Neural cell (in vitro differentiated cells): ENCODE data around the gene DBR1. TPM values are rescaled to one million over a fixed set of nuclear protein-coding genes. Genes with fewer than 3 reads are reported as not detected.
A peak's percentile ranks its signal among the peaks of the same experiment; 100 is the strongest.

Experiments
- H2AFZ ChIP-seq: fragments of 200-600, 300-800 bp; sonication (generic), shearing (Covaris generic); 2 replicates; pipeline ENCODE4 v1.6.0; 2014; ENCODE audit warnings: low read depth, mild to moderate bottlenecking, antibody characterized with exemption, low read length, moderate library complexity
- H3F3A ChIP-seq: fragments of 200-600 bp; shearing (Covaris generic); 2 replicates; pipeline ENCODE4 v1.6.1; 2016; ENCODE audit warnings: mild to moderate bottlenecking, moderate library complexity, mixed read lengths, antibody characterized with exemption, low read length; ENCODE audit not compliant: insufficient read depth, poor library complexity, severe bottlenecking
- H3K27ac ChIP-seq: fragments of 200-600, 300-800 bp; sonication (generic), shearing (Covaris generic); 2 replicates; pipeline ENCODE4 v1.5.1; 2014; ENCODE audit warnings: mild to moderate bottlenecking, low read length, moderate library complexity
- H3K27me3 ChIP-seq: fragments of 300-800, 200-600 bp; sonication (generic), shearing (Covaris generic); 2 replicates; pipeline ENCODE4 v1.6.0; 2014; ENCODE audit warnings: mild to moderate bottlenecking, low read depth, low read length, moderate library complexity; ENCODE audit not compliant: insufficient read depth
- H3K36me3 ChIP-seq: fragments of 300-800, 200-600 bp; sonication (generic), shearing (Covaris generic); 2 replicates; pipeline ENCODE4 v1.5.1; 2014; ENCODE audit warnings: mild to moderate bottlenecking, antibody characterized with exemption, low read length, moderate library complexity; ENCODE audit not compliant: insufficient read depth
- H3K4me2 ChIP-seq: fragments of 300-800, 200-600 bp; sonication (generic), shearing (Covaris generic); 2 replicates; pipeline ENCODE4 v1.6.0; 2014; ENCODE audit warnings: mild to moderate bottlenecking, low read length
- H3K4me3 ChIP-seq: fragments of 300-800, 200-600 bp; sonication (generic), shearing (Covaris generic); 2 replicates; pipeline ENCODE4 v1.5.1; 2014; ENCODE audit warnings: mild to moderate bottlenecking, low read length, moderate library complexity
- H3K79me2 ChIP-seq: fragments of 200-600 bp; shearing (Covaris generic); replicated peaks from 2 replicates; pipeline ENCODE4 v1.6.0; 2014; ENCODE audit warnings: mild to moderate bottlenecking, low read length, moderate library complexity; ENCODE audit not compliant: insufficient read depth
- H3K9ac ChIP-seq: fragments of 300-800, 200-600 bp; sonication (generic), shearing (Covaris generic); 2 replicates; pipeline ENCODE4 v1.6.1; 2016; ENCODE audit warnings: mild to moderate bottlenecking, low read length, mixed read lengths
- H3K9me2 ChIP-seq: fragments of 200-600 bp; shearing (Covaris generic); 2 replicates; pipeline ENCODE4 v1.6.1; 2016; ENCODE audit warnings: mild to moderate bottlenecking, low read length, mixed read lengths; ENCODE audit not compliant: insufficient read depth
- H3K9me3 ChIP-seq: fragments of 200-600, 300-800 bp; sonication (generic), shearing (Covaris generic); 2 replicates; pipeline ENCODE4 v1.6.1; 2016; ENCODE audit warnings: mild to moderate bottlenecking, mixed run types, low read length, moderate library complexity, mixed read lengths
- H4K20me1 ChIP-seq: fragments of 200-600 bp; shearing (Covaris generic); 2 replicates; pipeline ENCODE4 v1.6.1; 2016; ENCODE audit warnings: mild to moderate bottlenecking, mixed run types; ENCODE audit not compliant: insufficient read depth
- EP300 ChIP-seq: fragments of 450-650 bp; conservative IDR thresholded peaks from 2 replicates; pipeline ENCODE4 v1.6.1; 2014; ENCODE audit warnings: antibody characterized with exemption, mild to moderate bottlenecking, moderate library complexity; ENCODE audit not compliant: poor library complexity, severe bottlenecking
- EZH2 ChIP-seq: fragments of 200-600, 300-800 bp; shearing (Covaris generic), sonication (generic); IDR thresholded peaks from 2 replicates; pipeline ENCODE4 v1.6.1; 2014; ENCODE audit warnings: antibody characterized with exemption, low read length, borderline replicate concordance, mild to moderate bottlenecking; ENCODE audit not compliant: insufficient read depth, poor library complexity, severe bottlenecking
- MXI1 ChIP-seq: fragments of 450-650 bp; conservative IDR thresholded peaks from 2 replicates; pipeline ENCODE4 v1.6.1; 2014; ENCODE audit warnings: antibody characterized with exemption, mild to moderate bottlenecking; ENCODE audit not compliant: poor library complexity, severe bottlenecking
- RAD21 ChIP-seq: fragments of 450-650 bp; conservative IDR thresholded peaks from 2 replicates; pipeline ENCODE4 v1.6.1; 2014; ENCODE audit warnings: antibody characterized with exemption, mild to moderate bottlenecking, moderate library complexity
- REST ChIP-seq: IDR thresholded peaks from 2 replicates; pipeline ENCODE4 v1.6.1; 2012; ENCODE audit warnings: borderline replicate concordance
- SMC3 ChIP-seq: fragments of 450-650 bp; conservative IDR thresholded peaks from 2 replicates; pipeline ENCODE4 v1.6.1; 2014; ENCODE audit warnings: antibody characterized with exemption, mild to moderate bottlenecking, moderate library complexity; ENCODE audit not compliant: poor library complexity
- TAF1 ChIP-seq: IDR thresholded peaks from 2 replicates; pipeline ENCODE4 v1.6.1; 2012; ENCODE audit warnings: low read depth
- polyA plus RNA-seq: library from polyadenylated mRNA; depleted of rRNA; stranded (reverse); fragments of >200 nt; gene quantifications from 2 replicates; pipeline ENCODE4 v1.2.3, GENCODE V29; 2014
- TF ChIP-seq, protein P1 (sequence below): fragments of 450-650 bp; IDR thresholded peaks from 2 replicates; pipeline ENCODE4 v1.5.1; 2014; ENCODE audit warnings: antibody characterized with exemption, mild to moderate bottlenecking, moderate library complexity; ENCODE audit not compliant: poor library complexity, severe bottlenecking

DBR1 gene
- polyA plus RNA-seq, 1 donor from 2014 or later: 32.4 TPM

DNA sequence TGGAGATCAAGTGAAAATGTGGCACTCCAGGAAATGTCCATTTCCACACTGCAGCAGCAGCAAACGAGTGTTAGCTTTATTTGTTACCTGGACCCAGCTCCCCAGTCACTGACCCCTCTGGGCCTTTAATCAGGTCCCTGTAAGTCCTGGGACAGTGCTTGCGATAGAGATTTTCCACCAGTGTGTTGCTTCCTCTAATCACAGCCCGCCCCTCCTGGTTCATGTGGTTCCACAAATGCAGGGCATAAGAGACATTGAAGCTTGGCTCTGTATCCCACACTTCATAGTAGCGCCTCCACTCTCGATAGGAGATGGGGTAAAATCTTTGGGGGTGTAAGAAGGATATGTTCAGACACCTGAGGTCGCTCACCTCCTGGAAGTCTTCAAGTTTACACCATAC is 50.5 kb downstream of the DBR1 start:
- Histone ChIP-seq H2AFZ (no peak overlapping the region), H3K4me2 (no peak overlapping the region), H4K20me1 (no peaks in the 10 kb centered on the region), H3F3A (no peaks in the 10 kb centered on the region), H3K79me2 (no peaks in the 10 kb centered on the region), H3K9ac (no peak overlapping the region), H3K9me2 (no peaks in the 10 kb centered on the region), H3K4me3 (no peak overlapping the region), H3K27ac (no peak overlapping the region), H3K36me3 (no peaks in the 10 kb centered on the region), H3K9me3 (no peaks in the 10 kb centered on the region), H3K27me3 (no peaks in the 10 kb centered on the region)
- TF ChIP-seq EZH2 (no peak), MXI1 (no peak), REST (no peak), RAD21 (no peak), EP300 (no peak)
- TF ChIP-seq, protein P1, sequence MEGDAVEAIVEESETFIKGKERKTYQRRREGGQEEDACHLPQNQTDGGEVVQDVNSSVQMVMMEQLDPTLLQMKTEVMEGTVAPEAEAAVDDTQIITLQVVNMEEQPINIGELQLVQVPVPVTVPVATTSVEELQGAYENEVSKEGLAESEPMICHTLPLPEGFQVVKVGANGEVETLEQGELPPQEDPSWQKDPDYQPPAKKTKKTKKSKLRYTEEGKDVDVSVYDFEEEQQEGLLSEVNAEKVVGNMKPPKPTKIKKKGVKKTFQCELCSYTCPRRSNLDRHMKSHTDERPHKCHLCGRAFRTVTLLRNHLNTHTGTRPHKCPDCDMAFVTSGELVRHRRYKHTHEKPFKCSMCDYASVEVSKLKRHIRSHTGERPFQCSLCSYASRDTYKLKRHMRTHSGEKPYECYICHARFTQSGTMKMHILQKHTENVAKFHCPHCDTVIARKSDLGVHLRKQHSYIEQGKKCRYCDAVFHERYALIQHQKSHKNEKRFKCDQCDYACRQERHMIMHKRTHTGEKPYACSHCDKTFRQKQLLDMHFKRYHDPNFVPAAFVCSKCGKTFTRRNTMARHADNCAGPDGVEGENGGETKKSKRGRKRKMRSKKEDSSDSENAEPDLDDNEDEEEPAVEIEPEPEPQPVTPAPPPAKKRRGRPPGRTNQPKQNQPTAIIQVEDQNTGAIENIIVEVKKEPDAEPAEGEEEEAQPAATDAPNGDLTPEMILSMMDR: no peak

DNA sequence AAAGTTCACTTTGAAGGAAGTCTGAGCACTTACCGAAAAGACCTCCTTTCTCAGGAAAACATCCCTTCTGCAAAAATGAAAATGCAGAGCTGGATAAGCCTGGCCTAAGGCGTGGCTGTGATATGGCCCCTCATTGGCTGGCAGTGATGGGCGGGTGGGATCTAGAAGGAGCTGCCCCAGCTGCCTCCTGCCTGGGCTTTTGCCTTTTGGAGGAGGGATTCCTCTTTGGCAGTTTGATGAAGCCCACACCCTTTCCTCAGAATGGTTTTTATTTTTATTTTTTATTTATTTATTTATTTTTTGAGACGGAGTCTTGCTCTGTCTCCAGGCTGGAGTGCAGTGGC is 55.3 kb downstream of the DBR1 start:
- Histone ChIP-seq H3K9me3 (no peaks in the 10 kb centered on the region), H3K27me3 (no peaks in the 10 kb centered on the region), H3F3A (no peaks in the 10 kb centered on the region), H3K9me2 (no peaks in the 10 kb centered on the region), H3K79me2 (peaks cover 3% of the 10 kb centered on the region), H3K4me2 (no peak overlapping the region), H3K9ac (no peak overlapping the region), H3K27ac (no peak overlapping the region), H4K20me1 (no peaks in the 10 kb centered on the region), H2AFZ (no peak overlapping the region), H3K36me3 (no peaks in the 10 kb centered on the region), H3K4me3 (no peak overlapping the region)
- TF ChIP-seq EP300 (no peak), RAD21 (no peak), TAF1 (no peak)

DNA sequence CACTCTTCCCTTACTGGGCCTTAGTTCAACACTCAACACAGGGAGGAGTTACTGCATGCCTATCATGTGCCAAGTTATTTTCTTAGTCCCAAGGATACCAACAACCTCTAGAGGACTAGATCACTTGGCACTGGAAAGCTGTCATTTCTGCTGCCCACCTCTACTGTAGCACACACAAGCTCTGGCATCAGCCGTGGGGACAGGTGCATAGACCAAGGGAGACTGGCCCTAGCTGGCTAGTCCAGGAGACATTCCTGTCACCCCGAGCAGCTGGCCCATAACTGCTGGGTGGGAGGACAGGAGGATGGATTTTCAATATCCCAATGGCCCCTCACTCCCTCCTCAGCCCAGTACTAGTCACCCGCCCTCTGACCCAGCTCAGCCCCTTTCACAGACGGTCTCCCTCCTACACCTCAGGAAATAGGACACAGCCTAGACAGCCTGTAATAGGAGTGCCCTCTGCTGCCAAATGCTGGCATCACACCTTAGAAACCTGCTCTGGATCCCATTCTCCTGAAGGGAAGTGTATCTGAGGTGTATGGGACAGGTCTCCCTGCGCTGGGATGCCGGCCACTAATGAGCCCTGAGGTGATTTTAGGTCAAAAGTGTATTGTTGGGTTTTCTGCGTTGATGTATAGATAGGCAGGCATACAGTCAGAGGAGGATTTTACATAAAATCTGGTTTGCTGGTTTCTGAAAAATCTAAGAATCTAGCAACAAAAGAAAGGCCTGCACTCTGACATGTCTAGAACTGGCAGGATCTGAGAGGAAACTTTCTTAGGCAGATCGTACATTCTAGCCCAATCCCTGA is 55.9 kb downstream of the DBR1 start:
- Histone ChIP-seq H4K20me1 (no peaks in the 10 kb centered on the region), H3K4me3 (no peak overlapping the region), H3K27me3 (no peaks in the 10 kb centered on the region), H3F3A (no peaks in the 10 kb centered on the region), H3K36me3 (no peaks in the 10 kb centered on the region), H3K9me2 (no peaks in the 10 kb centered on the region), H3K4me2 (no peak overlapping the region), H3K9me3 (no peaks in the 10 kb centered on the region), H2AFZ (no peak overlapping the region), H3K9ac (no peak overlapping the region), H3K27ac (no peak overlapping the region), H3K79me2 (peaks cover 6% of the 10 kb centered on the region)
- peak; percentile 86 for TF ChIP-seq SMC3
- TF ChIP-seq, protein P1: peak; percentile 84
- TF ChIP-seq REST: no peak
- peak; percentile 76 for TF ChIP-seq RAD21
